Regular cardiac myocyte (primary cell): ENCODE measurements around the gene TOMM34. TPM values are rescaled to one million over a fixed set of nuclear protein-coding genes. Genes with fewer than 3 reads are reported as not detected.

Source experiments
- total RNA-seq: library from RNA; depleted of rRNA; stranded (reverse); fragments of >200 nt; gene quantifications from 2 replicates; pipeline ENCODE4 v1.2.3, GENCODE V29; 2014

The TOMM34 gene
- total RNA-seq = 23.4 and 40.5 TPM in 2 replicates

GRCh38 chr20:44960103-44960852 is at the start of gene TOMM34:
Gene TOMM34, minus strand, starts transcription at chr20:44960397. Its CDS starts 64 bp downstream, at chr20:44960333.

DNA sequence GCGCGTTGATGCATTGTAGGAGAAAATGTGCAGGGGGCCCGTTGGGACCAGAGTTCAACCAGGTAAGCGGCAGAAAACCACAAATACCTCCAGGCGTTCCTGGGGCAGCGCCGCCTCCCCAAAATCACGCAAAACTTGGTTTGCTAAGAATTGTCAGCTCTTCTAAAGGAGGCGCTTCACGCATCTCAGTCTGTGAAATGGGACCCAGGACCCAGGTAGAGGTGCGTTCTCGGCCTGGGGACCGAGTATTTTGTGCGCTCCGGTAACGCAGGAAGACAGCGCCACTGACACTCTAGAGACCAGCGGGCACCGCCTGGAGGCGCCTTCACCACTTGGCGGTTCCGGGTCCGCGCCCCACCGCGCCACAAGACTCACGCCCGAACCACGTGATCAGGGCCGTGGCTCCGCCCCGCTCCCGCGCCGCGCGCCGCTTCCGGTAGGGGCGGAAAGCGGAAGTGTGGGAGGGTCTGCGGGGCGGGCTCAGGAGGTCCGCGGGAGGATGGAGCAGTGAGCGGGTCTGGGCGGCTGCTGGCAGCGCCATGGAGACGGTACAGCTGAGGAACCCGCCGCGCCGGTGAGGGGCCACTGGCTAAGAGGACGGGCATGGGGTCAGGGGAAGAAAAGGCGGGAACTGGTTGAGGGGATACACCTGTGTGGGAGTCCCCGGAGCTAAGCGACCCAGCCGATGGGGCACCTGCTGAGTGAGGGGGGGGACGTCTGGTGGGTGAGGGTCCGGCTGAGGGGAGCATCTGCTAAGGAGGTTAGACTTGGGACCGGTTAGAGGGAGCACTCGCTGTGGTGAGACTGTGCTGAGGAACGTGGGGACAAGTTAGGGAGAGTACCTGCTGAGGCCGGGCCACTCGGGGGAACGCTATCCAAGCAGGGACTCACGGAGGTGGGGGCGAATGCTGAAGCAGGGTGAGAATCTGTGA is 6.1 kb upstream of the TOMM34 start, which contains the start of gene STK4:
Gene STK4, plus strand, starts transcription at position 483 of the 932 bp plus-strand sequence. Its CDS starts 57 bp downstream, at position 540.

DNA sequence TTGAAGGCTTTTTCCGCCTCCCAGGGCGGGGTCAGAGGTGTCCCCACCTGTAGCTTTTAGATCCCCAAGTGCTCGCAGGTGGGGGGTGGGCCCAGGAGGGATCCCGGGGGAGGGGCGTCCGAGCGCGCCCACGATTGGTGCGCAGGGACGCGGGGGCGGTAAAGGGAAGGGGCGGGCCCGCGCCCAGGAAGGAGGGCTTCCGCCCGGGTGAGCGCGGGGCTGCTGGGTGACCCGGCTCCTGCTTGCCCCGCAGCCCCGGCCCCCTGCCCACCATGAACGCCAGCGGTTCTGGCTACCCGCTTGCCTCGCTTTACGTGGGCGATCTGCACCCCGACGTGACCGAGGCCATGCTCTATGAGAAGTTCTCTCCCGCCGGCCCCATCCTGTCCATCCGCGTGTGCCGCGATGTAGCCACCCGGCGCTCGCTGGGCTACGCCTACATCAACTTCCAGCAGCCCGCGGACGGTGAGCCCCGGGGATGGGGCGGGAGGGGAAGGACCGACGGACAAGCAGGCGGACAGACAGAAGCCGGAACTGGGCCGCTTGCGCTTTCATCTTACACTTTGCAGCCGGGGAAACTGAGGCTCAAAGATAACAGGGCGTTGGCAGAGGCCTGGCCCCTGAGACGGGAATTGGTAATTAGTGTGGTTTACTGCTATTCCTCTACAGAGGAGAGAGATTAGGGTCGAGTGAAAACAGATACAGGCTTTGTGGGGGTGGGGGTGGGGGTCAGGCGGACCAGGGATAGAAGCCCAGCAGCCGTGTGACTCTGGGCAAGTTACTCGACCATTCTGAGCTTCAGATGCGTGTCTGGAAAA is 50.1 kb downstream of the TOMM34 start, which contains the start of gene PABPC1L:
Gene PABPC1L, plus strand, starts transcription at position 189 of the 818 bp plus-strand sequence. Its CDS starts 84 bp downstream, at position 273.

Other genes with a start within 250 kb of the TOMM34 start
- gene CCN5, start 245.0 kb downstream of the TOMM34 start, total RNA-seq = under 0.01 and 3.7 TPM in 2 replicates
- gene KCNK15, start 214.5 kb downstream of the TOMM34 start, total RNA-seq = 0.19 and 4.8 TPM in 2 replicates
- gene RIMS4, start 149.9 kb downstream of the TOMM34 start, total RNA-seq = not detected in 2 replicates
- 75.5 and 170 TPM in 2 replicates for gene YWHAB, start 74.7 kb downstream of the TOMM34 start, total RNA-seq
- gene PABPC1L, start 50.3 kb downstream of the TOMM34 start, total RNA-seq = 8.6 and 8.7 TPM in 2 replicates
- gene STK4, start 6.1 kb upstream of the TOMM34 start, total RNA-seq = 31.0 and 37.6 TPM in 2 replicates
- gene KCNS1, start 140.7 kb upstream of the TOMM34 start, total RNA-seq = 0.58 and 2.0 TPM in 2 replicates
- not detected in 2 replicates for gene WFDC5, start 154.8 kb upstream of the TOMM34 start, total RNA-seq
- 0.28 TPM in 1 of 2 replicates, not detected in the other for gene WFDC12, start 164.1 kb upstream of the TOMM34 start, total RNA-seq
- gene PI3, start 214.5 kb upstream of the TOMM34 start, total RNA-seq = not detected in 2 replicates
- gene SEMG1, start 246.6 kb upstream of the TOMM34 start, total RNA-seq = not detected in 2 replicates